ENCODE measurements around the gene TTC24.

DNA sequence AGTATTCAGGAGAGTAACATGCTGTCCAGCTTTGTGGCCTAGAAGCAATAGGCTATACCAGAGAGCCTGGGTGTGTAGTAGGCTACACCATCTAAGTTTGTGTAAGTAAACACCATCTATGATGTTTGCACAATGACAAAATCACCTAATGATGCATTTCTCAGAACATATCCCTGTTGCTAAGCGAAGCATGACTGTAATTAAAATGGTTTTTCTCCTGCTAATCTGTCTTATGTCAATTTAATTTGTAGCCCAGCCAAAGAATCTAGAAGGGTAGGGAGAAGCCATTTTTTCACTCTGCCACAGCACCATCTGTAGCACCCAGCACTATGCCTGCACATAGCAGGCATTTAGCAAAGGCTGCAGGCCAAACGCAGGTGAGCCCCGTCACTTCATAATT is 2.0 kb upstream of the TTC24 start:
- TF ChIP-seq, protein P1, sequence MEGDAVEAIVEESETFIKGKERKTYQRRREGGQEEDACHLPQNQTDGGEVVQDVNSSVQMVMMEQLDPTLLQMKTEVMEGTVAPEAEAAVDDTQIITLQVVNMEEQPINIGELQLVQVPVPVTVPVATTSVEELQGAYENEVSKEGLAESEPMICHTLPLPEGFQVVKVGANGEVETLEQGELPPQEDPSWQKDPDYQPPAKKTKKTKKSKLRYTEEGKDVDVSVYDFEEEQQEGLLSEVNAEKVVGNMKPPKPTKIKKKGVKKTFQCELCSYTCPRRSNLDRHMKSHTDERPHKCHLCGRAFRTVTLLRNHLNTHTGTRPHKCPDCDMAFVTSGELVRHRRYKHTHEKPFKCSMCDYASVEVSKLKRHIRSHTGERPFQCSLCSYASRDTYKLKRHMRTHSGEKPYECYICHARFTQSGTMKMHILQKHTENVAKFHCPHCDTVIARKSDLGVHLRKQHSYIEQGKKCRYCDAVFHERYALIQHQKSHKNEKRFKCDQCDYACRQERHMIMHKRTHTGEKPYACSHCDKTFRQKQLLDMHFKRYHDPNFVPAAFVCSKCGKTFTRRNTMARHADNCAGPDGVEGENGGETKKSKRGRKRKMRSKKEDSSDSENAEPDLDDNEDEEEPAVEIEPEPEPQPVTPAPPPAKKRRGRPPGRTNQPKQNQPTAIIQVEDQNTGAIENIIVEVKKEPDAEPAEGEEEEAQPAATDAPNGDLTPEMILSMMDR (IDR thresholded peaks at IDR 0.05), result no peak
- no peak for TF ChIP-seq POLR2A (IDR thresholded peaks at IDR 0.05)
